GM12864 (cell line): ENCODE data around the gene HRG.
"Not testable (repeated sequence)": the region's sequence is repeated elsewhere in the genome, so short reads cannot be mapped to it uniquely, and the experiment has no call there.

Experiments used
- DNase-seq: peaks from one replicate; pipeline ENCODE4 v3.0.0-alpha.2; 2011; ENCODE audit warnings: low read depth
- H3K4me3 ChIP-seq: 2 replicates; pipeline ENCODE4 v1.5.1; 2011; ENCODE audit warnings: mild to moderate bottlenecking, low read depth, low read length, control low read depth
- CTCF ChIP-seq: IDR thresholded peaks from 2 replicates; pipeline ENCODE4 v1.5.1; 2011; ENCODE audit warnings: low read depth, mild to moderate bottlenecking, moderate library complexity, low read length, control low read depth, inconsistent platforms; ENCODE audit errors: missing control alignments

Gene HRG

DNA sequence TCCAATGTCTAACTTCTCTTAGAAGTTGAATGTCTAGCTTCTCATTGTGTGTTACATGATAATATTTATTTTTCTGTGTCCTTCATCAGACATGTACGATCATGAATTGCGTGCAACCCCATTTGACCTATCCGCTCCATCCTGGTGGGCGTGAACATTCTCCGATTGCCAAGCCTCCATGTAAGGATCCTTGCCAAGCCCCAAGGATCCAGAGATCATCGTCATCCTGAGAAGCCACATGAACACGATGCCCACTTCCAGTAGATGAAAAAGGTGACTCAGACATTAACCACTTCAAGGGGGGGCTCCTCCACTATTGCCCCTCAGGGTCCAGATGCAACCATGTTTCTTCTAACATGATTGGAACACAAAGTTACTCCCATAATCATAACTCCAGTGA lies 25.9 kb downstream of the HRG start:
- TF ChIP-seq CTCF = no peak
- DNase-seq = no peak
- no peak overlapping the region for H3K4me3 ChIP-seq

- DNase-seq = no peak
- TF ChIP-seq CTCF = no peak
- H3K4me3 ChIP-seq = no peak overlapping the region
Observed at GRCh38 chr3:186693843-186694242, 28.0 kb downstream of the HRG start.

GRCh38 chr3:186694288-186695032 lies 28.6 kb downstream of the HRG start:
- no peak for DNase-seq
- H3K4me3 ChIP-seq = no peak overlapping the region
- no peak for TF ChIP-seq CTCF

DNA sequence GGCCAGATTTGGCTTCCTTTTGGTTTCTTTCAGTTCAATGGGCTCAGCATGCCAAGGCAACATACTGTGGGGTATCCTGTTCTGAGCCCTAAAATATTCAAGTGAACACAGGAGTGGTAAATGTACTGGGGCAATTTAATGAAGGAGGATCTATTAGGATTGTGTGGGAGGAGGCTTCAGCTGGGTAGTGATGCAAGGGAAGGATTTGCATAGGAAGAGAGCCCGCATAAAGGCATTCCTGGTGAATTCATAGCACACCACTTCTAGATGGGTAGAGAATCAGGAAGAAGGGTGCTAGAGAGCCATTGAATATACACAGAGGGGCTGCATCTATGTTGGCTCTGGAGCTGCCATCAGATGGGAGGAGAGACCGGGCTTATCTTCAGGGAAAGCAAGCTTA lies 30.7 kb downstream of the HRG start:
- DNase-seq = no peak
- H3K4me3 ChIP-seq = no peak overlapping the region
- TF ChIP-seq CTCF = no peak

- no peak overlapping the region for H3K4me3 ChIP-seq
- no peak for TF ChIP-seq CTCF
Observed at GRCh38 chr3:186697510-186697909, 31.7 kb downstream of the HRG start.

DNA sequence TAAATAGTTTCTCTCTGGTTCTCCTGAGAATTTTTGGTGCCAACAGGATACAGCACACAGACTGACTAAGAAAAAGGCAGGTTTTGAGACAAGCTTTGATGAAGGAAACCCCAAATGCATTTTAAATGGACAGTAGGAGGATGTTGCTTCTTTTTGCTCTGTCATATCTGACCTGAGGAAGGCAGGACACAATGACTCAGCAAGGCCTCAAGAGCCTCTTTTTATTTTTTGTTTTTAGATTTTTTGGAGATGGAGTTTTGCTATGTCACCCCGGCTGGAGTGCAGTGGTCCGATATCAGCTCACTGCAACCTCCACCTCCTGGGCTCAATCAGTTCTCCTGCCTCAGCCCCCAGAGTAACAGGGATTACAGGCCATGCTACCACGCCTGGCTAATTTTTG lies 34.5 kb downstream of the HRG start:
- no peak overlapping the region for H3K4me3 ChIP-seq
- DNase-seq = no peak
- no peak for TF ChIP-seq CTCF

More at GRCh38 chr3:186697510-186697909, 31.7 kb downstream of the HRG start:
- no peak for DNase-seq

DNA sequence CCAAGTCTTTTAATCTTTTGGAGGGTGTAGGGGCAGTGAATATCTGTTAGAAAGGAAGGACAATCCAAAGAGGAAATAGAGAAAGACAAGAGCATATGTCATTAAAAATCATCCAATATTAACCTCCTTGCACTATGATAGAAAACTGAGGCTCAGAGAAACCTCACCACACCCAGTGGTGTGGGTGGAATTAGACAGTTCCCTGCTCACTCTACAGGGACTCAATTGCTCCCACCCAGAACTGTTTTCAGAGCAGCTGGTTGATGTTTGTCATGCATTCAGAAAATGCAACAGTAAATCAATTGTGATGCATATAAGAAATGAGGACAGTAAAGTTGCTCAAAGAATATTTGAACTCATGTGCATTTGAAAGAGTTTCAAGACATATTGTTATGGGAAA lies 36.6 kb downstream of the HRG start:
- DNase-seq, H3K4me3 ChIP-seq: not testable (repeated sequence)
